ENCODE measurements around the gene GUCY2C.

- TF ChIP-seq OSR1 (CRISPR knock-in tag; IDR thresholded peaks at IDR 0.05), result no peak
- no peak for TF ChIP-seq TSHZ2 (CRISPR knock-in tag; IDR thresholded peaks at IDR 0.05)
- TF ChIP-seq PATZ1 (CRISPR knock-in tag; IDR thresholded peaks at IDR 0.05; ENCODE audit: borderline replicate concordance), result no peak
- TF ChIP-seq GLIS3 (CRISPR knock-in tag; IDR thresholded peaks at IDR 0.05), result no peak
- no peak for TF ChIP-seq ZFP30 (CRISPR knock-in tag; IDR thresholded peaks at IDR 0.05)
- TF ChIP-seq ISL1 (CRISPR knock-in tag; IDR thresholded peaks at IDR 0.05), result no peak
- TF ChIP-seq ESRRG (CRISPR knock-in tag; IDR thresholded peaks at IDR 0.05), result no peak
These were observed 41.1 kb downstream of the GUCY2C start for GRCh38 chr12:14655284-14655683.
